Right renal pelvis (tissue), 4 donors: ENCODE results near the gene CAND2. TPM values are rescaled to one million over a fixed set of nuclear protein-coding genes. Genes with fewer than 3 reads are reported as not detected.
"Not testable (repeated sequence)": the region's sequence is repeated elsewhere in the genome, so short reads cannot be mapped to it uniquely, and the experiment has no call there.

ENCODE experiments used
- DNase-seq, 4 donors: peaks; one replicate each; pipeline ENCODE4 v3.0.0-alpha.2; 2013; ENCODE audit warnings: low read depth in 4 of 4, low spot score in 3 of 4, missing footprints in 1 of 4
- polyA plus RNA-seq, 4 donors: library from polyadenylated mRNA; unstranded; fragments of 120-200 nt; gene quantifications; one replicate each; pipeline ENCODE4 v1.2.1, GENCODE V29; 2013; ENCODE audit not compliant: insufficient read length in 4 of 4

Gene CAND2
- polyA plus RNA-seq, 4 donors: 7.5 to 9.6 (median 9.1) TPM

DNA sequence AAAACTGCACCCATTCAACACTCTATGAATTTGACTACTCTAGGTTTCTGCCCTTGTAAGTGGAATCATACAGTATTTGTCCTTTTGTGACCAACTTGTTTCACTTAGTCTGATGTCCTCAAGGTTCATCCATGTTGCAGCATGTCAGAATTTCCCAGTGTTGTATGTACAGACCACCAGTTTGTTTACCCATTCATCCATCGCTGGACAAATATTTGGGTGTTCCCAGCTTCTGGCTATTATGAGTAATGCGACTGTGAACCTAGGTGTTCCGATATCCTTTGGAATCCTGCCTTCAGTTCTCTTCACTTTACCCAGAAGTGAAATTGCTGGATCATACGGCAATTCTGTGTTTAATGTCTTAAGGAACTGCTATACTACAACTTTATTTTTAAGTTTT lies 32.3 kb downstream of the CAND2 start:
- DNase-seq: no peak

DNA sequence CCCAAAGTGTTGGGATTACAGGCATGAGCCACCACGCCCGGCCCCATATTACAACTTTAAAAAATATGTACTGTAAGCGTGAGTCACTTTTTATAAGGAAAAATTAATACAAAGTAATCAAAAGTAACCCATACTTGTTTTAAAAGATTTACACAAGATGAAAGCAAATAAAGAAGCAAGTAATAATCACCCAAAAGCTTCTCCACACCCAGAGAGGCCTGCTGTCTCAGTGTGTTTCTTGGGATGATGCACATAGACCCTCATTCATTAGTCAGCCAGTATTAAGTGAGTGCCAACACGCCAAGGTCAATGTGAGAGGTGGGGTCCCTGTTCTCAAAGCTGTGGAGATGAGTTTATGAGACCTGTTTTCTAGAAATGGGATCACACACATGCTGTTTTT lies 32.9 kb downstream of the CAND2 start:
- DNase-seq: no peak

DNA sequence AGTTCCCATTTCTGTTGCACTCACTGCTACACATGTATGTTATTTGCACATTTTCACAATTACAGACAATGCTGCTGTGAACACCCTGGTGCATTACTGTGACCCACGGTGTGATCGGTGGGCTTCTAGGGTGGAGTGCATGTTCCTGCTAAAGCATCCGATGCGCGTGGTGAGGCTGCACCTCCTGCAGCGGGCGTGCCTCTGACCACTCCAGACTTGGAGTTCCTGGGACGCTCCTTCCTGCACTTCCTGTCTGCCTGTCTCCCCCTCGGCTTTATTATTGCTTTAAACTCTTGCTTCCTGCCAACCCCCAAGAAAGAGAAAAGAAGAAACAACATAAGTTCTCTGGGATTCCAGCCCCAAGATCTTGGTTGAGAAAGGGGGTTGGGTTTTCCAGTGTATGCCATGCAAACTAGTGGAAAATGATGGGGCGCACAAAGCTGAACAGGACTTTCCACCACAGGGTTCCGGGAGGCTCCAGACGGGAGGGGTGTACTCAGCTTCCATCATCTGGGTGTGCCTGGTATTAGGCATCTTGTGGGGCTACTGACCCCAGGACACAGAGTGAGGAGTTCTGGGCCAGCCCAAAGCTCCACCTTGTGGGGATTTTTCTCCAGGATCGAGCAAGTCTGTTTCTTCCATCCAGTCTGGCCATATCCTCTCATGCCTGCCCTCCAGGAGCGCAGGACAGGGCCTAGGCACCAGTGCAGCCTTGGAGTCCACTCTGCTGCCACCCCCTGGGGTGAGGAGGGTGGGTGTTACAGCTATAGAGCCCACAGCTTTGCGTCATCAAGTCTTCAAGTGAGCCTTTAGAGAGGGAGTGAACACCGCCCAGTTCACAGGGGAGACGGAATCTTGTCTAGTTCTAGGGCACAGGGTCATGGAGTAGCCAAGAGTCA lies 33.7 kb downstream of the CAND2 start:
- no peak for DNase-seq

DNA sequence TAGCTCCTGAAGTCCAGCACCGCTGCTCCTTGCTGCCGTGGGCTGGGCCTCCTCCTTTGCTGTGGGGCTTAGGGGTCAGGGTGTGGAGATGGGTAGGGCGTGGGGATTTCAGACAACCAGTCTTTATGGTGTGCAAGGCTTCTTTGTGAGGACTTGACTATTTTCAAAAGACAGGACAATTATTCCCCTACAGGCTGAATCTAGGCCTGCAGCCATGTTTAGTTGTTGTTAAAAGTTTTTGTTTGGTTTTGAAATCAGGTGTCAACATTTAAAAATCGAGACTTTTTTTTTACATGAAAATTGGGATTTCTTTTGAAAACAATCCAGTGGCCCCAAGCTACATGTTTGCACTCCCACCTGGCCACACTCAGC lies 34.3 kb downstream of the CAND2 start:
- no peak for DNase-seq

DNA sequence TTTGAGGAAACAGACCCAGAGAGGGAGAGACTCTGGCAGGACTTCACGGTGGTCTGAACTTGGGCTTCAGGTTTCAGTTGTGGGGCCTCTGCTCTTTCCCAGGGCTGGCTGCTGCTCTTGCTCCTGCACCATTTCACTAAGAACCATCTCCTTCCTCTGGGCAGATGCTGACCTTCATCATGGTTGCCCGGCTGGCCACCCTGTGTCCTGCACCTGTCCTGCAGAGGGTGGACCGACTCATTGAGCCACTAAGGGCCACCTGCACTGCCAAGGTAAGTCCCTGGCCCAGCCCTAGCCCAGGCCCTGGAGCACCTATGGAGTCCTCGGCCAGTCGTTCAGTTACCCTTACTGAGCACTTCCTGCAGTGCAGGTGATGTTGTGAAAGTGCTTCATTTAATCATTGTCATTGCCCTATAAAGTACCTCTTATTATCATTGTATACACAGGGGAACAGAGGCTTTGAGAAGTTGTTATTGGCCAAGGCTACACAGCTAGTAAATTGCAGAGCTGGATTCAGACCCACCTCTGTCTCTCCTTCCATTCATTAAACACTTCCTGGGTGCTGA lies 34.9 kb downstream of the CAND2 start:
- DNase-seq: no peak

DNA sequence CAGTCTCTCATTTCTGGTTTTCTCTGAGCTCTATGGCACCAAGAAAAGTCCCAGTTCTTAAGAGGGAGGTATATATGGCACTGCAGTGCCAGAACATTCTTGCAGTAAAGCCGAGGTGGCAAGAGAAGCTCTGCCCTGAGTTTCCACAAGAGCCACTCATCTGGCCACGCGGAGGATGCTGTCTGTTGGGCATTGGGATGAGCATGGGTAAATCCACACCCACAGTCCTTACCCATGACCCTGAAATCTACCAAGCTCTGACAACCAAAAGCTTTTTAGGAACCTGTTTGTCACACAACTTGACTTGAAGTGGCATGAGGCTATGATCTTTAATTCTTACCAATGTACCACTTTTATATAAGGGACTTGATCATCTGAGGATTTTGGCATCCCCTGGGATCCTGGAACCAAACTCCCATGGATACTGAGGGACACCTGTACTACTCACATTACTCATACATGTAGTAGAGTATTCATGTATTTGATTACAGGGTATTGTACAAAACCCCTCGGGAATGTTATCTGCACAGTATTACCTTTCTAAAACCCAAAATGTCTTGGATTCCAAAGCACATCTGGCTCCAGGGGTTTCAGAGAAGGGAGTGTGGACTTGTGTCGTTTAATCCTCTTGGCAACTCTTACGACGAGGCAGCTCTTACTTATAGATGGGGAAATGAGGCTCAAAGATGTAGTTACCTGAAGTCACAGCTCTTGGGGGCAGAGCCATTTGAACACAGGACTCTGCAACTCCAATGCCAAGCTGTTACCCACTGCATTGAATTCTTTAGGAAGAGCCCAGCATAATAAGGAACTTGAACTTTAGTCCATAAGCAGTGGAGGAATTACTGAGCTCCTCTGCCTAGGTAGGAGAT lies 36.1 kb downstream of the CAND2 start:
- DNase-seq: no peak

DNA sequence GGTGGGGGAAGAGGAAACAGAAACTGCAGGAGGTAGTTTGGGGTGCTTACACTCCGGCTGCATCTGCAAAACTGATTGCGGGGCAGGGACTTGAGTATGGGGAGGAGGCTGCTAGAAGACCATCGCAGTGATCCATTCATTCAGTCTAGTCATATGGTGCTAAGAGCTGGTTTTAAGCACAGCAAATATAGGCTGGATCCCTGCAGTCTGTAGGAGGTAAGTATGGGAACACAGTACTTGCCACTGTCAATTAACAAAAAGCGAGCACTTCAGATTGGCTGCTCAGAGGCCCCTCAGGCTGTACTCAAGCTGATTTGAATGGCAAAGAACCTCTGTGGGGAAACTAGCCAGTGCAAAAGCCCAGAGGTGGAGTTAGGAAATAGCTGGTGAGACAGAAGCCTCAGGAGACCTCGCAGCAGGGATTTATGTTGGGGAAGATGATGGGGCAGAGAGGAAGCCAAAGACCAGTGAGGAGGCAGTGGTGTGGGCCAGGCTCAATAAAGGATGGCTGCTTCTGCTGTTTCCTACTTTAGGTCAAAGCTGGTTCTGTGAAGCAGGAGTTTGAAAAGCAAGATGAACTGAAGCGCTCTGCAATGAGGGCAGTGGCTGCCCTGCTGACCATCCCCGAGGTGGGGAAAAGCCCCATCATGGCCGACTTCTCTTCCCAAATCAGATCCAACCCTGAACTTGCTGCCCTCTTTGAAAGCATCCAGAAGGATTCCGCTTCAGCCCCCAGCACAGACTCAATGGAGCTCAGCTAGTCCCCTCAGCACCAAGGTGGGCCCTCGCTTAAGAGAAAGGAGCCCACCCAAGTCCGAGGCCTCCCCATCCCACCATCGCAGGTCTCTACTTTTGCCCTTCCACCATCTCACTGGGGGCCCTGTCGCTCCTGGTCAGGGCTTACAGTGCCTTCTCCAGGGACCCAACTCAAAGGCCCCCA lies 37.0 kb downstream of the CAND2 start:
- DNase-seq: no peak

DNA sequence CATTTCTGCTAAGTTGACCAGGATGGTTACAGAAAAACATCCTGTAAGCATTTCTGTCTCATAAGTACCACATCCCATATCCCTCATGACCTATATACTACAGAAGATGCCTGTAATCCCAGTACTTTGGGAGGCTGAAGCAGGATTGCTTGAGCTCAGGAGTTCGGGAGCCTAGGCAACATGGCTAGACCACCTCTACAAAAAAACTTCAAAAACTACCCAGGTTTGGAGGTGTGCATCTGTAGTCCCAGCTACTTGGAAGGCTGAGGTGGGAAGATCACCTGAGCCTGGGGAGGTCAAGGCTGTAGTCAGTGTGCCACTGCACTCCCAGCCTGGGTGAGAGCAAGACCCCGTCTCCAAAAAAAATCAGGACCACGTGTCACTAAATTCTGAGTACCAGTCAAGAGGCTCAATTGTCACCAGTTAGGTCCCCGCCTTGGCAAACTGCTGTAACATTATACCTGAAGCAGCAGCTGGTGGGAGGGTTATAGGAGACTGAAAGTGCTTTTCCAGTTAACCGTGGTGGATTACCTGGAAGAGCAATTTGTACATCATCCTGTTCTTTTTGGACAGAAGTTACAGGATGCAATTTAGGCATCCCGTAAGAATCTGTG lies 38.7 kb downstream of the CAND2 start:
- DNase-seq: no peak

DNA sequence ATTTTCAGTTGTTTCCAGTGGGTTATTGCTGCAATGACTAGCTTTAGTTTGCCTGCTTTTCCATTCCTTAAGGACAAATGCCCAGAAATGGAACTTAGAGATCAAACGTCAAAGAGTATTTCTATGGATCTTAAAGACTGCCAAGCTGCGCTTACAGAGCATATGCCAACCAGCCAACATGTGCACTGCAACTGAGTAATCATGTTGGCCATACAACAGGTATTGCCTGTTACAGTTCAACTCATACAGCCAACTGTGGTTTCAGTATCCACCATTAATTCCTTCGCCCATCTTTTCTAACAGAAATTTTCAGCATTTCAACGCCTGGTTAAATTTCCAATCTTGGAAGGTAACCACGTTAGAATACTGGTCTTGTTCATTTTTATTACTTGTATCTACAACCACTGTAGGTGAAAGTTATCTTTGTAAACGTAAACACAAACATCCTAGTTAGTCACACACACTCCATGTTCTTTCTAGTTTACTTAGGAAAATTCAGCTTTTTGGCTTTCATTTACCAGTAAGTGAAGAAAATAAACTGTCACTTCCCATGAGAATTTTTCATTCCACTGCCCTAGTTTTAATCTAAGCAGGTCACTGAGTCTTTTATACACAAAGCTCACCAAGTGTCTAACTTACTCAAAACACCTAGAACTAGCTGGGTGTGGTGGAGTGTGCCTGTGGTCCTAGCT lies 41.0 kb downstream of the CAND2 start:
- DNase-seq: no peak

DNA sequence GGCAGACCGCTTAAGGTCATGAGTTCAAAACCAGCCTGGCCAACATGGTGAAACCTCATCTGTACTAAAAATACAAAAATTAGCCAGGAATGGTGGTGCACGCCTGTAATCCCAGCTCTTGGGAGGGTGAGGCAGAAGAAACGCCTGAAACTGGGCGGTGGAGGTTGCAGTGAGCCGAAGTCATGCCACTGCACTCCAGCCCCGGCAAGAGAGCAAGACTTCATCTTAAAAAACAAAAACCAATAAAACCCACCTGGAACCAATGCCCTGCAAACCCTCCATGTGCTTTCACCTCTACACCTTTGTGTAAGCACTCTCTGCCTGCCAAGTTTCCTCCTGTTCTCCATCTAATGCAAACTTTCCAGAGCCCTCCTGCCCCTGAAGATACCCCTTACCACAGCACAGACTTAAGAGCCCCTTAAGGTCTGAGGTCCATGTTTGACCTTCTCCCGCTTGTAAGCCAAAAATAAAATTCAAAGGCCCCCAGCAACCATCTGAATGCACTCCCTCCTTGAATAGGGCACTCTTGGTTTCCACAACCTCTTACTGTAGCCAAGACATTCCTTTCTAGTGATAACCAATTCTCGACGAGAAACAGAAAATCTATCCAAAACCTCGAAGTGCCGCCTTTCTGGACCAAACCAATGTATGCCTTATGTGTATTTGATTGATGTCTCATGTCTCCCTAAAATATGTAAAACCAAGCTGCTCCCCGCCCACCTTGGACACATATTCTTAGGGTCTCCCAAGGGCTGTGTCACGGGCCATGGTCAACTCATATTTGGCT lies 41.9 kb downstream of the CAND2 start:
- DNase-seq: no peak

DNA sequence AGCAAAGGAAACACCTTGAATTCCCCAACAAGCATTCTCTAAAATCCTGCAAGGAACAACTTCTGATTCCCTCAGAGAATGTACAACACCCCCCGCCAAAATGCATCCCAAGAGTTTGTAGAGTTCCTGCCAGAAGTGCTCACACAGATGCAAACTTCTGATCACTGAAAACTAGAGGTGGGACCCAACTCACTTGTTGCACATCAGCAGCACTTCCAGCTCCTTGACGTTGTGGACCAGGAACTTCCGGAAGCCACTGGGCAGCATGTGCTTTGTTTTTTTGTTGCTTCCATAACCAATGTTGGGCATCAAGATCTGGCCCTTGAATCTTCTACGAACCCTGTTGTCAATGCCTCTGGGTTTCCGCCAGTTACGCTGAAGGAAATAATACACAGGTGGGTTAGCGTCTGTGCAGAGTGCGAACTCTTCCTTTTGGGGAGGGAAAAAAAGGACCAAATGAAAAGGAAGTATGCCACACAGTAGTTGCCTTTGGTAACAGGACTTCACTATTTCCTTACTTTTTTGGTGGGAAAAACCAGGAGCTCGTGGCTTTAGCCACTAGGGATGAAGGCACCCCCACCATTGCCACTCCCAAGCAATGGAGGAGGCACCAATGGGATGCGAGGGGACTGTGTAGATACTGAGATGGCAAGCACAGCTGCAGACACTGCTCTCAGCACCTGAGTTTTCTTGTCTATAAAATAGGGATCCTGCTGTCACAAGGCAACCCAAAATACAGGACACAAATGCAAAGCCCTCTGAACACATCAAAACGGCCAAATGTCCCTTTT lies 42.9 kb downstream of the CAND2 start:
- no peak for DNase-seq

DNA sequence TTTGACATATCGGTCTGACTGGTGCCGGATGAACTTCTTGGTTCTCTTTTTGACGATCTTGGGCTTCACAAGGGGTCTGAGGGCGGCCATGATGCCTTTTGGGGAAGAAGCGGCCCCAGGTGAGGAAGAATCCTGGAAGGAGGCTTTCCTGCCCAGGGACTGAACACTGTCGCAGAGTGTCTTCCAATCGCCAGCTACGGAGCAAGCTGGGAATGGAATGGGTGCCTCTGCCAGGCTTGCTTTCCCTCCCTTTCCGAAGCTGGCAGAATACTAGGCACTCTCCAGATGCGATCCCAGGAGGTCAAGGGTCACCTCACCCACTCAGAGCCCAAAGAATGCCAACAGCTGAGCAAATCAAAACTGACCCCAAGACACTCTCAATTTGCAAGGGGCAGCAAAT lies 43.7 kb downstream of the CAND2 start:
- DNase-seq: not testable (repeated sequence)

DNA sequence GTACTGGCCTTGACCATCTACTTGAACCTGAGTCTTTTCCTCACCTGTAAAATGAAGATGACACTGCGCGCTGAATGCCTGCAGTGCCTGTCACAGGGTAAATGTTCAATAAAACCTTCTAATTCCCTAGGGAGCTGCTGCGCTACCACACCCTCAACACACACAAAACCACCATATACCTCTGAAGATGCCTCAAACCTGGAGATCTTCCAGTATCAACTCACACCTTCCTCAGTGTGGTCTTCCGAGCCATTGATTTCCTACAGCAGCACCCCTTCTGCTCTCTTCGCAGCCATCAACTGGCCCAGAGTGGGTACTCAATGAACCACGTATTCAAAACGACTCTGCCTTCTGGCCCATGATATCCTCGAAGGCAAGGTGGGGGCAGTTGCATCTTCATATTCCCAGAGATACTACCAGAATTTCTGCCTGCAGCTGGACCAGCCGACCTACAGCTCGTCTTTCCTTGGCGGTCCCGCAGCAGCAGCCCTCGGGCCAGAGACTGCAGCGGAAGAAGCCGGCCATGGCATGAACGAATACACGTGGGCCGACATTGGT lies 44.2 kb downstream of the CAND2 start:
- no peak for DNase-seq

DNA sequence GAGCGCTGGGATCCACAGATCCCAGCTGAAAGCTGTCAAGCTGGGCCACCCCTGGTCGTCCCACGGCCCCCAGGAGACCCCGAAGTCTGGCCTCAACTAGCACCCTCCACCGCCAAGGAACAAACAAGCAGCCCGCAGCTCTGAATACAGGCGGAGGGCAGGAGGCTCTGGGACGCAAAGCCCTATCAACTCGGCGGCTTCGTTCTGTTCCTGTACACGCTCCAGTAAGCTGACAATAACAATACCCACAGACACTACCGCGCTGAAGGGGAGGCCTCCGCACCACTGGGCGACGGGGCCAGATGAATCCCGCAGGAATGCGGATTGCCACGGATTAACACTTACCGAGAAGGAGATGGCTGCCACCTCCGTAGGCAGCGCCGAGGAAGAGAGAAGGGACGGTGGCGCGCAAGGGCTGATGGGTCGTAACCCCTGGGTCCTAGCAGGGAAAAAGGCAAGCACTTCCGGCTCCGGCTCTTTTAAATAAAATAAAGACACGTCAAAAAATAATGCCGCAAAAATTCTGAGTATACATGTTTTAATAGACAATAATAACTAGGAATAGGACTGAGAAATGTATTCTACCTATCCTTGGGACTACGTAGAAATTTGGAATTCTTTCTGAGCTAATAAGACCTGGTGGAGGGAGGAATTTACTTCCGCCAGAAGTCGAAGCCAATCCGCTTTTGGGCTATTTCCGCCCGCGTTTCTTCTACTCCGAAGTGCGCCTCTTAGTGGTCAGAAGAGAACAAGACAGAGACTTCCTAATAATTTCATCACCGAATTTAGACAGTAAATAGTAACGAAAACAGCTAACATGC lies 44.9 kb downstream of the CAND2 start, which contains the start of gene RPL32:
RPL32 (minus strand) TSS at position 417 of the 821 bp plus-strand sequence. CDS start 1,328 bp downstream, outside the sequence.
- DNase-seq: peak; percentile 91 to 96 (median 94)

DNA sequence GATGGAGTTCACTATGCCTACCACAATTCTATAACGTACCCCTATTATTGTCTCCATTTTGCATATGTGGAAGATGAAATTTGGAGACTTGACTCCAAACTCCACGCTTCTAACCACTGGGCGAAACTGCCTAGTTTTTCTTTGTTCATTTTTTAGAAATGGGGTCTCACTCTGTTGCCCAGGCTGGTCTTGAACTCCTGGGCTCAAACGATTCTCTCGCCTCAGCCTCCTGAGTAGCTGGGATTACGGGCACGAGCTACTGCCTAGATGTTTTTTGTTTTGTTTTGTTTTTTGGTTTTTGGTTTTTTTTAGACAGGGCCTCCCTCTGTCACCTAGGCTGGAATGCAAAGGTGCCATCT lies 45.5 kb downstream of the CAND2 start:
- no peak for DNase-seq

DNA sequence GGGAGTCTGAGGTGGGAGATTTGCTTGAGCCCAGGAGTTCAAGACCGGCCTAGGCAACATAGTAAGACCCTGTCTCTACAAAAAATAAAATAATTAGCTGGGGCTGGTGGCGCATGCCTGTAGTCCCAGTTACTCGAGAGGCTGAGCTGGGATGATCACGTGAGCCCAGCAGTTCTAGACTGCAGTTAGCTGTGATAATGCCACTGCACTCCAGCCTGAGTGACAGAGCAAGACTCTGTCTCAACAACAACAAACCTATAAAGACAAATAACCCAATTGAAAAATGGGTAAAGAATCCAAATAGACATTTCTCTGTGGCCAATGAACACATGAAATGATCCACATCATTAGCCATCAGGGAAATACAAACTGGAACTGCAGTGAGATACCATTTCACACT lies 46.0 kb downstream of the CAND2 start:
- no peak for DNase-seq
